Duodenal mucosa (tissue), 2 donors: ENCODE data around the gene GLG1.
"Not testable (repeated sequence)": the region's sequence is repeated elsewhere in the genome, so short reads cannot be mapped to it uniquely, and the experiment has no call there.

Experiments
- H3K27ac ChIP-seq: one replicate; pipeline ENCODE4 v1.7.0; 2013; ENCODE audit warnings: low read depth, low read length
- H3K27me3 ChIP-seq, 2 donors: one replicate each; pipeline ENCODE4 v1.7.0; 2013; ENCODE audit warnings: low read length in 2 of 2, control low read depth in 1 of 2; ENCODE audit not compliant: insufficient read depth in 2 of 2, control insufficient read depth in 1 of 2
- H3K36me3 ChIP-seq, 2 donors: one replicate each; pipeline ENCODE4 v1.7.0; 2013; ENCODE audit warnings: low read length in 2 of 2, control low read depth in 1 of 2; ENCODE audit not compliant: insufficient read depth in 2 of 2, control insufficient read depth in 1 of 2
- H3K4me1 ChIP-seq, 2 donors: one replicate each; pipeline ENCODE4 v1.7.0; 2013; ENCODE audit warnings: low read length in 2 of 2, control low read depth in 1 of 2; ENCODE audit not compliant: insufficient read depth in 2 of 2, control insufficient read depth in 1 of 2
- H3K4me3 ChIP-seq, 2 donors: one replicate each; pipeline ENCODE4 v1.7.0; 2013; ENCODE audit warnings: low read length in 2 of 2, low read depth in 1 of 2
- H3K9ac ChIP-seq, 2 donors: one replicate each; pipeline ENCODE4 v1.7.0; 2013; ENCODE audit warnings: low read length in 2 of 2, low read depth in 1 of 2
- H3K9me3 ChIP-seq, 2 donors: one replicate each; pipeline ENCODE4 v1.7.0; 2013; ENCODE audit warnings: low read length in 2 of 2, control low read depth in 1 of 2; ENCODE audit not compliant: control insufficient read depth in 1 of 2

Gene GLG1

DNA sequence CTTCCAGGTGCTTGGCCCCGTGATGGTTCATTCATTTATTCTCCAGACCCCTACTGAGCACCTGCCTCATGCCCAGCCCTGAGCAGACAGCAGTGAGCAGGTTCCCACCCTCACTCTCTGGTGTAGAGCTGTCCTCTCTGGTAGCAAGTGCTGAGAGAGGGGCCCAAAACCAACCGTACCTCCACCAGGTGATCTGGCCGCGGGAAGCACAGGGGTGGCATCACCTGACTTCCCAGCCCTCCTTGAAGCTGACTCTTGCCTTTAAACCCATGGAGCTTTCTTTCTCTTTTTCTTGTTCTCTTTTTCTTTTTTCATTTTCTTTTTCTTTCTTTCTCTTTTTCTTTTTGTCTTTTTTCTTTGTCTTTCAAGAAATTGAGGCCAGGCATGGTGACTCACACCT is 206.7 kb downstream of the GLG1 start:
- H3K27me3 ChIP-seq, H3K4me3 ChIP-seq, H3K9ac ChIP-seq, H3K4me1 ChIP-seq, H3K9me3 ChIP-seq, H3K36me3 ChIP-seq, H3K27ac ChIP-seq: not testable (repeated sequence)

DNA sequence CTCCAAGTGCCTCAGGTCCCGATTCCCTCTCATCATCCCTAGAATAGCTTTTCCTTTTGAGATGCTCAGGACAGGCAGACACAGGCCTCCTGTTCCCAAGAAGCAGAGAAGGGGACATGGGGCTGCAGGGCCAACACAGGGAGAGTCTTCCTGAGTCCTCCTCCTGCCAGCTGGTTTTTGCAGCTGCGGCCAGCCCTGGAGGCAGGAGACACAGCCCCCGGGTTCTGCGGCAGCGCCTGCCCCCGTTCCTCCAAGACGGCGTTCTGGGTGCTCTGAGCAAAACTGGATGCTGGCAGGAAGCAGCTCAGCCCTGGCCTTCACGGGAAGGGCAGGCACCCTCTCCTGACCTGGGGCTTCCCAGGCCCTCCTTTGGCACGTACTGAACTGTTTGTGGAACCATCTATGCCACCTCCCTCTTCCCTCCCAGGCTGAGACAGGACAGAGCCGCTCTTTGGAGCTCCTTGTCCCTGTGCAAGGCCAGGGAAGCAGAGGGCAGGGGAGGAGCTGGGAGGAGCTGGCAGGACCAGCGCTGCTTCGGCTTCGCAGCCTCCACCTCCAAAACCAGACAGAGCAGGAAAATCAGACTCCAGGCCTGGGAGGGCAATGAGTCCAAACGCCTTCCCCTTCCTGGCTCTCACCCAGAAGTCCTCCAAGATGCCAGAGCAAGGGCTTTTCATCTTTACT is 208.6 kb downstream of the GLG1 start:
- not testable (repeated sequence) for H3K36me3 ChIP-seq, H3K27ac ChIP-seq

More for the DNA sequence above, 208.6 kb downstream of the GLG1 start:
- H3K9me3 ChIP-seq, H3K9ac ChIP-seq, H3K4me3 ChIP-seq, H3K4me1 ChIP-seq, H3K27me3 ChIP-seq: not testable (repeated sequence)
